HepG2 (cell line): ENCODE results near the gene MTFR1L. TPM values are rescaled to one million over a fixed set of nuclear protein-coding genes. Genes with fewer than 3 reads are reported as not detected.

Experiments
- ATAC-seq: fragments of 200-7000 bp; cut with Tn5 transposase; 3 replicates; pipeline ENCODE4 v1.9.1; 2020; ENCODE audit warnings: mild to moderate bottlenecking, moderate library complexity
- BruUV-seq: library from RNA; stranded (reverse); fragments of 400-500 nt; replicated peaks from 2 replicates; lab custom pipeline; 2021; lab: Mats Ljungman, UMichigan
- CTCF ChIA-PET: fragments of 300-600 bp; formaldehyde crosslinking; extraction: SDS; loops from one replicate; lab custom pipeline; 2021; ENCODE audit warnings: low total read pairs, inconsistent platforms, low intra/inter-chr PET ratio; lab: Yijun Ruan, JAX
- POLR2A ChIA-PET: fragments of 350-600 bp; sonication (Branson Sonifier 250); formaldehyde crosslinking; loops from one replicate; lab custom pipeline; 2020; ENCODE audit warnings: antibody characterized with exemption, inconsistent platforms; lab: Yijun Ruan, JAX
- DNase-seq: peaks from one replicate; pipeline ENCODE4 v3.0.0-alpha.2; 2015; ENCODE audit warnings: low spot score
- FAIRE-seq: peaks from 3 replicates; lab custom pipeline; 2011; peaks lifted over from hg19 to GRCh38; lab: Jason Lieb, UNC
- H2AFZ ChIP-seq: one replicate; pipeline ENCODE4 v1.6.1; 2011; ENCODE audit warnings: low read length, inconsistent platforms
- H3K27ac ChIP-seq: fragments of 300-600 bp; 3 replicates; pipeline ENCODE4 v1.8.0; 2011; ENCODE audit warnings: mixed run types, mild to moderate bottlenecking, mixed read lengths, low read length, inconsistent platforms; ENCODE audit not compliant: insufficient read depth; ENCODE audit errors: extremely low read length
- H3K27me3 ChIP-seq, 2 experiments: fragments of 200-600 bp in 1 of 2; 2 replicates in 1 of 2; 3 replicates in 1 of 2; pipeline versions ENCODE4 v1.6.0 to v1.8.0; 2011; ENCODE audit warnings: low read length in 2 of 2, mild to moderate bottlenecking in 2 of 2, moderate library complexity in 2 of 2, inconsistent platforms in 1 of 2; ENCODE audit not compliant: insufficient read depth in 2 of 2, control insufficient read depth in 1 of 2
- H3K36me3 ChIP-seq, 2 experiments: fragments of 200-600 bp in 1 of 2; replicated peaks in 1 of 2; 2 replicates in 1 of 2; 3 replicates in 1 of 2; pipeline versions ENCODE4 v1.5.1 to v1.8.0; 2011; ENCODE audit warnings: low read length in 2 of 2, inconsistent platforms in 1 of 2; ENCODE audit not compliant: insufficient read depth in 2 of 2, control insufficient read depth in 1 of 2
- H3K4me1 ChIP-seq: 2 replicates; pipeline ENCODE4 v1.5.1; 2012; ENCODE audit warnings: low read length, inconsistent platforms; ENCODE audit not compliant: insufficient read depth
- H3K4me2 ChIP-seq: 2 replicates; pipeline ENCODE4 v1.6.0; 2011; ENCODE audit warnings: low read depth, low read length, inconsistent platforms
- H3K4me3 ChIP-seq, 3 experiments: fragments of 200-600 bp in 1 of 3; sonication (generic), shearing (Covaris generic) in 1 of 3; replicated peaks in 1 of 3; 2 replicates each; pipeline ENCODE4 v1.5.1; 2011 to 2016; ENCODE audit warnings: low read length in 3 of 3, inconsistent platforms in 2 of 3, low read depth in 2 of 3, mild to moderate bottlenecking in 2 of 3, control low read depth in 1 of 3, mixed read lengths in 1 of 3; ENCODE audit not compliant: insufficient read depth in 1 of 3
- H3K79me2 ChIP-seq: one replicate; pipeline ENCODE4 v1.6.1; 2011; ENCODE audit warnings: low read length, inconsistent platforms; ENCODE audit not compliant: insufficient read depth
- H3K9ac ChIP-seq: 2 replicates; pipeline ENCODE4 v1.6.0; 2011; ENCODE audit warnings: mild to moderate bottlenecking, low read depth, low read length, inconsistent platforms; ENCODE audit not compliant: insufficient read depth
- H3K9me3 ChIP-seq: 2 replicates; pipeline ENCODE4 v1.5.1; 2012; ENCODE audit warnings: mild to moderate bottlenecking, low read length
- H4K20me1 ChIP-seq: 2 replicates; pipeline ENCODE4 v1.6.0; 2011; ENCODE audit warnings: inconsistent platforms, mild to moderate bottlenecking, low read length, moderate library complexity; ENCODE audit not compliant: insufficient read depth
- ARNT2 ChIP-seq: sonication (generic); formaldehyde crosslinking; IDR thresholded peaks from 2 replicates; pipeline ENCODE4 v1.8.0; 2022; ENCODE audit warnings: mild to moderate bottlenecking, low read depth, missing genetic modification reagents, moderate library complexity
- ATF2 ChIP-seq: sonication (generic); formaldehyde crosslinking; IDR thresholded peaks from 2 replicates; pipeline ENCODE4 v1.4.0; 2020; ENCODE audit warnings: missing genetic modification reagents
- BRCA1 ChIP-seq: sonication (generic); formaldehyde crosslinking; IDR thresholded peaks from 2 replicates; pipeline ENCODE4 v1.4.0; 2020; ENCODE audit warnings: missing genetic modification reagents
- FOXC1 ChIP-seq: sonication (generic); formaldehyde crosslinking; IDR thresholded peaks from 2 replicates; pipeline ENCODE4 v1.8.0; 2022; ENCODE audit warnings: mild to moderate bottlenecking, missing genetic modification reagents, borderline replicate concordance
- GTF3A ChIP-seq: sonication (generic); formaldehyde crosslinking; conservative IDR thresholded peaks from 2 replicates; pipeline ENCODE4 v1.4.0; 2020; ENCODE audit warnings: mild to moderate bottlenecking, missing genetic modification reagents
- HNF1A ChIP-seq, 2 experiments: sonication (generic) in 1 of 2; formaldehyde crosslinking in 1 of 2; IDR thresholded peaks; 2 replicates each; pipeline versions ENCODE4 v1.4.0 to v1.6.1; 2016 to 2020; ENCODE audit warnings: borderline replicate concordance in 1 of 2, low read depth in 1 of 2, mild to moderate bottlenecking in 1 of 2, missing genetic modification reagents in 1 of 2
- KDM2A ChIP-seq: sonication (generic); formaldehyde crosslinking; IDR thresholded peaks from 2 replicates; pipeline ENCODE4 v1.4.0; 2020; ENCODE audit warnings: low read depth, missing genetic modification reagents, borderline replicate concordance
- ONECUT2 ChIP-seq: sonication (generic); formaldehyde crosslinking; IDR thresholded peaks from 2 replicates; pipeline ENCODE4 v1.4.0; 2020; ENCODE audit warnings: missing genetic modification reagents
- PAXIP1 ChIP-seq: sonication (generic); formaldehyde crosslinking; conservative IDR thresholded peaks from 2 replicates; pipeline ENCODE4 v1.4.0; 2020; ENCODE audit warnings: mild to moderate bottlenecking, missing genetic modification reagents, moderate library complexity
- SOX13 ChIP-seq, 3 experiments: fragments of 450-650 bp in 1 of 3; sonication (generic) in 1 of 3; formaldehyde crosslinking in 1 of 3; IDR thresholded peaks in 2 of 3; conservative IDR thresholded peaks in 1 of 3; 2 replicates each; pipeline versions ENCODE4 v1.5.0 to v1.6.1; 2016 to 2020; ENCODE audit warnings: antibody characterized with exemption in 1 of 3, mild to moderate bottlenecking in 1 of 3, missing compliant biosample characterization in 1 of 3, missing genetic modification reagents in 1 of 3, moderate library complexity in 1 of 3
- THYN1 ChIP-seq: sonication (generic); formaldehyde crosslinking; IDR thresholded peaks from 2 replicates; pipeline ENCODE4 v1.8.1; 2023; ENCODE audit warnings: low read depth, mild to moderate bottlenecking, moderate library complexity, missing genetic modification reagents, borderline replicate concordance
- ZSCAN20 ChIP-seq: sonication (generic); formaldehyde crosslinking; IDR thresholded peaks from 2 replicates; pipeline ENCODE4 v1.4.0; 2020; ENCODE audit warnings: missing genetic modification reagents, mild to moderate bottlenecking, borderline replicate concordance
- WGBS: methylation state at CpG from one replicate; pipeline ENCODE4 v1.1.6; 2017; ENCODE audit warnings: low lambda C conversion rate; 5-methylcytosine and 5-hydroxymethylcytosine counted together
- in situ Hi-C: cut with HindIII; loops from 2 replicates; pipeline ENCODE4 v1.10.0; 2017; ENCODE audit warnings: low pct_unique_long_range_greater_than_20kb; ENCODE audit not compliant: extremely low pct_ligation_motif_present
- intact Hi-C: fragments of 100-400 bp; cut with micrococcal nuclease; formaldehyde crosslinking; loops from one replicate; pipeline ENCODE4 v1.10.0; 2022; ENCODE audit not compliant: unreplicated experiment
- polyA plus RNA-seq, 8 experiments: library from polyadenylated mRNA; depleted of rRNA in 3 of 8; stranded (reverse) in 7 of 8; unstranded in 1 of 8; fragments of >200 nt; fragmentation: Illumina TruSeq in 4 of 8; extraction: Trizol in 4 of 8; gene quantifications; 2 replicates each; pipeline versions ENCODE4 v1.2.1 to v1.2.3, GENCODE V29; 2011 to 2016; ENCODE audit warnings: low read depth in 4 of 8, missing spikeins in 1 of 8, mixed read lengths in 1 of 8; ENCODE audit not compliant: insufficient read depth in 1 of 8
- total RNA-seq, 5 experiments: library from RNA; depleted of rRNA; stranded (reverse); fragments of >200 nt; fragmentation: Illumina TruSeq; extraction: Trizol; gene quantifications; 2 replicates each; pipeline ENCODE4 v1.2.3, GENCODE V29; 2016; ENCODE audit warnings: low read depth in 1 of 5

MTFR1L gene
- total and polyA plus RNA-seq, 2 of the 13 experiments (the other 11 are each of a cell fraction or from before 2014, with no cell fraction given), result 38.0 to 55.7 TPM

GRCh38 chr1:25867210-25867991 lies 47.6 kb downstream of the MTFR1L start:
- peaks cover 8 to 15% of the 10 kb centered on the region in 2 experiments; a peak in 4 of 5 replicates for H3K36me3 ChIP-seq
- peaks cover 77% of the 10 kb centered on the region for H3K4me1 ChIP-seq
- ChIA-PET CTCF (no interaction called here), POLR2A (interaction anchor here (0.9 to 1.3 kb wide), 3 partner anchors 8 to 47 kb away, joined by 3 to 6 read pairs (median 5); partner anchors contain the start of genes MTFR1L and PAQR7)
- H3K9ac ChIP-seq, result no peak overlapping the region
- H2AFZ ChIP-seq, result no peak overlapping the region
- H3K27me3 ChIP-seq, result no peaks in the 10 kb centered on the region
- intact Hi-C loops, result no loop called here
- H3K27ac ChIP-seq, result peak overlapping the region; percentile 60
- no TSS peak for BruUV-seq
- no peaks in the 10 kb centered on the region for H3K9me3 ChIP-seq
- in situ Hi-C loops, result no loop called here
- WGBS, result 42% methylated on average over 9 of the region's 9 CpGs
- peak; percentile 65 for DNase-seq
- H3K4me3 ChIP-seq, result no peak overlapping the region
- H3K79me2 ChIP-seq, result no peaks in the 10 kb centered on the region
- H4K20me1 ChIP-seq, result no peaks in the 10 kb centered on the region
- peak; percentile 55 for FAIRE-seq
- H3K4me2 ChIP-seq, result peak overlapping the region; percentile 57
- peak; percentile 43 for ATAC-seq
- TF ChIP-seq ATF2 (CRISPR knock-in tag) (0 out of 2 replicates have a peak, but pooled peaks have one; percentile 30), HNF1A (IDR thresholded peaks at IDR 0.05; ENCODE audit: low read depth) (peak; percentile 88), HNF1A (CRISPR knock-in tag; IDR thresholded peaks at IDR 0.05; ENCODE audit: borderline replicate concordance) (peak; percentile 56; the same call in 1 of the 2 replicates), KDM2A (CRISPR knock-in tag) (no peak), PAXIP1 (CRISPR knock-in tag) (0 out of 2 replicates have a peak, but pooled peaks have one; percentile 22), ARNT2 (CRISPR knock-in tag) (peak; percentile 37; the same call in 1 of the 2 replicates), GTF3A (no peak), FOXC1 (CRISPR knock-in tag) (no peak), ZSCAN20 (CRISPR knock-in tag) (no peak), BRCA1 (CRISPR knock-in tag) (no peak), ONECUT2 (CRISPR knock-in tag) (no peak), SOX13 (IDR thresholded peaks at IDR 0.05) (no peak), SOX13 (CRISPR knock-in tag; conservative IDR thresholded peaks at IDR 0.05 in 1 of 2, IDR thresholded peaks at IDR 0.05 in 1 of 2) (peak in 1 of 2 experiments; percentile 35; a peak in 1 of 4 replicates), THYN1 (CRISPR knock-in tag) (no peak)
